Activated CD4-positive, alpha-beta memory T cell treated with anti-CD3 and anti-CD28 coated beads, Interleukin-2, amount 10 ng/mL, durations not matched to agents 7 days and 5 days (primary cell): Measurements from ENCODE around the gene TMEM126A. TPM values are rescaled to one million over a fixed set of nuclear protein-coding genes. Genes with fewer than 3 reads are reported as not detected.

Experiments
- CTCF ChIA-PET: fragments of 350-600 bp; sonication (Branson Sonifier 250); formaldehyde crosslinking; loops from one replicate; lab custom pipeline; 2021; ENCODE audit warnings: antibody characterized with exemption, inconsistent platforms; lab: Charles Lee
- POLR2A ChIA-PET: fragments of 350-600 bp; sonication (Branson Sonifier 250); formaldehyde crosslinking; loops from one replicate; lab custom pipeline; 2021; ENCODE audit warnings: antibody characterized with exemption; lab: Charles Lee
- DNase-seq: peaks from one replicate; pipeline ENCODE4 v3.0.0-alpha.2; 2020
- H3K27ac Mint-ChIP-seq: one replicate; pipeline ENCODE4 v1.8.0; 2021; ENCODE audit warnings: mild to moderate bottlenecking, mixed read lengths
- H3K27me3 Mint-ChIP-seq: one replicate; pipeline ENCODE4 v1.8.0; 2021; ENCODE audit warnings: mixed read lengths
- H3K36me3 Mint-ChIP-seq: one replicate; pipeline ENCODE4 v1.8.0; 2021; ENCODE audit warnings: low read depth, mixed read lengths
- H3K4me1 Mint-ChIP-seq: one replicate; pipeline ENCODE4 v1.8.0; 2021; ENCODE audit warnings: mixed read lengths
- H3K4me3 Mint-ChIP-seq: one replicate; pipeline ENCODE4 v1.8.0; 2021; ENCODE audit warnings: mild to moderate bottlenecking, mixed read lengths
- H3K9me3 Mint-ChIP-seq: one replicate; pipeline ENCODE4 v1.8.0; 2021; ENCODE audit warnings: mixed read lengths
- total RNA-seq, 2 experiments: library from RNA; stranded (reverse); gene quantifications; one replicate each; pipeline ENCODE4 v1.2.3, GENCODE V29; 2021

Gene TMEM126A
- total RNA-seq, 2 experiments from 2014 or later: 31.8 to 35.6 TPM

DNA sequence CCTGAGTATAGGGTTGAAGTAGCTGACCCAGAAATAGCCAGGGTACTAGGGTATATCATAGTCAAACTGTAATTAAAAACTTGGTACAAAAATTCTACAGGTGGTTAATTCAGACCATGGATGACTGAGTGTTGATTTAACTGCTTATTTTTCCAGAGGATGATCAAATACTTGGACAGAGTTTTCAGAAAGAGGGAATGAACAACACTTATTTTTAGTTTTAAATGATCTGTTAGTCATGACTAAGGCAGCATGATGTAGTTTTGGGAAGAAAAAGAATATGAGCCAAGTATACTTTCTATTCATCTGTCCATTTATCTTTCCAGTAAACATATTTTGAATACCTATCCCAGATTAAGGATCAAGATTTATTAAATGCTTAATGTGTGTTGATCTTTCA lies 58.0 kb downstream of the TMEM126A start:
- no peaks in the 10 kb centered on the region for H3K27me3 Mint-ChIP-seq
- CTCF ChIA-PET: interaction anchor here (1.2 kb wide), 1 partner anchor 13 kb away, joined by 3 read pairs; no protein-coding TSS in a partner anchor
- peaks cover 49% of the 10 kb centered on the region for H3K36me3 Mint-ChIP-seq
- POLR2A ChIA-PET: no interaction called here
- no peak for DNase-seq
- no peak overlapping the region for H3K4me3 Mint-ChIP-seq
- H3K4me1 Mint-ChIP-seq: peaks cover 3% of the 10 kb centered on the region
- H3K27ac Mint-ChIP-seq: no peak overlapping the region
- no peaks in the 10 kb centered on the region for H3K9me3 Mint-ChIP-seq

Other genes starting within 250 kb of the TMEM126A start
- gene DLG2, start 20.6 kb upstream of the TMEM126A start, total RNA-seq: 1 to 10 TPM; 1.3 to 1.7 TPM
- gene TMEM126B, start 19.4 kb upstream of the TMEM126A start, total RNA-seq: 10 to 100 TPM; 48.8 to 50.3 TPM
- gene CREBZF, start 17.2 kb downstream of the TMEM126A start, total RNA-seq: 10 to 100 TPM; 66.0 to 68.4 TPM
- gene CCDC89, start 38.2 kb downstream of the TMEM126A start, total RNA-seq: 1 to 10 TPM; 1.1 to 1.7 TPM
- gene SYTL2, start 163.2 kb downstream of the TMEM126A start, total RNA-seq: 10 to 100 TPM; 93.0 to 99.2 TPM
- gene CCDC83, start 207.4 kb downstream of the TMEM126A start, total RNA-seq: not detected